HepG2 (cell line): ENCODE data around the gene NTN4. TPM values are rescaled to one million over a fixed set of nuclear protein-coding genes. Genes with fewer than 3 reads are reported as not detected.

Source experiments
- ATAC-seq: fragments of 200-7000 bp; cut with Tn5 transposase; 3 replicates; pipeline ENCODE4 v1.9.1; 2020; ENCODE audit warnings: mild to moderate bottlenecking, moderate library complexity
- BruUV-seq: library from RNA; stranded (reverse); fragments of 400-500 nt; replicated peaks from 2 replicates; lab custom pipeline; 2021; lab: Mats Ljungman, UMichigan
- CTCF ChIA-PET: fragments of 300-600 bp; formaldehyde crosslinking; extraction: SDS; loops from one replicate; lab custom pipeline; 2021; ENCODE audit warnings: low total read pairs, inconsistent platforms, low intra/inter-chr PET ratio; lab: Yijun Ruan, JAX
- POLR2A ChIA-PET: fragments of 350-600 bp; sonication (Branson Sonifier 250); formaldehyde crosslinking; loops from one replicate; lab custom pipeline; 2020; ENCODE audit warnings: antibody characterized with exemption, inconsistent platforms; lab: Yijun Ruan, JAX
- DNase-seq: peaks from one replicate; pipeline ENCODE4 v3.0.0-alpha.2; 2015; ENCODE audit warnings: low spot score
- FAIRE-seq: peaks from 3 replicates; lab custom pipeline; 2011; peaks lifted over from hg19 to GRCh38; lab: Jason Lieb, UNC
- H2AFZ ChIP-seq: one replicate; pipeline ENCODE4 v1.6.1; 2011; ENCODE audit warnings: low read length, inconsistent platforms
- H3K27ac ChIP-seq: fragments of 300-600 bp; 3 replicates; pipeline ENCODE4 v1.8.0; 2011; ENCODE audit warnings: mixed run types, mild to moderate bottlenecking, mixed read lengths, low read length, inconsistent platforms; ENCODE audit not compliant: insufficient read depth; ENCODE audit errors: extremely low read length
- H3K27me3 ChIP-seq, 2 experiments: fragments of 200-600 bp in 1 of 2; 2 replicates in 1 of 2; 3 replicates in 1 of 2; pipeline versions ENCODE4 v1.6.0 to v1.8.0; 2011; ENCODE audit warnings: low read length in 2 of 2, mild to moderate bottlenecking in 2 of 2, moderate library complexity in 2 of 2, inconsistent platforms in 1 of 2; ENCODE audit not compliant: insufficient read depth in 2 of 2, control insufficient read depth in 1 of 2
- H3K36me3 ChIP-seq, 2 experiments: fragments of 200-600 bp in 1 of 2; replicated peaks in 1 of 2; 2 replicates in 1 of 2; 3 replicates in 1 of 2; pipeline versions ENCODE4 v1.5.1 to v1.8.0; 2011; ENCODE audit warnings: low read length in 2 of 2, inconsistent platforms in 1 of 2; ENCODE audit not compliant: insufficient read depth in 2 of 2, control insufficient read depth in 1 of 2
- H3K4me1 ChIP-seq: 2 replicates; pipeline ENCODE4 v1.5.1; 2012; ENCODE audit warnings: low read length, inconsistent platforms; ENCODE audit not compliant: insufficient read depth
- H3K4me2 ChIP-seq: 2 replicates; pipeline ENCODE4 v1.6.0; 2011; ENCODE audit warnings: low read depth, low read length, inconsistent platforms
- H3K4me3 ChIP-seq, 3 experiments: fragments of 200-600 bp in 1 of 3; sonication (generic), shearing (Covaris generic) in 1 of 3; replicated peaks in 1 of 3; 2 replicates each; pipeline ENCODE4 v1.5.1; 2011 to 2016; ENCODE audit warnings: low read length in 3 of 3, inconsistent platforms in 2 of 3, low read depth in 2 of 3, mild to moderate bottlenecking in 2 of 3, control low read depth in 1 of 3, mixed read lengths in 1 of 3; ENCODE audit not compliant: insufficient read depth in 1 of 3
- H3K79me2 ChIP-seq: one replicate; pipeline ENCODE4 v1.6.1; 2011; ENCODE audit warnings: low read length, inconsistent platforms; ENCODE audit not compliant: insufficient read depth
- H3K9ac ChIP-seq: 2 replicates; pipeline ENCODE4 v1.6.0; 2011; ENCODE audit warnings: mild to moderate bottlenecking, low read depth, low read length, inconsistent platforms; ENCODE audit not compliant: insufficient read depth
- H3K9me3 ChIP-seq: 2 replicates; pipeline ENCODE4 v1.5.1; 2012; ENCODE audit warnings: mild to moderate bottlenecking, low read length
- H4K20me1 ChIP-seq: 2 replicates; pipeline ENCODE4 v1.6.0; 2011; ENCODE audit warnings: inconsistent platforms, mild to moderate bottlenecking, low read length, moderate library complexity; ENCODE audit not compliant: insufficient read depth
- FOXM1 ChIP-seq: sonication (generic); formaldehyde crosslinking; IDR thresholded peaks from 2 replicates; pipeline ENCODE4 v1.5.0; 2020; ENCODE audit warnings: missing genetic modification reagents
- GABPA ChIP-seq, 2 experiments: IDR thresholded peaks; 2 replicates each; pipeline ENCODE4 v1.6.1; 2011 to 2016; ENCODE audit warnings: low read depth in 2 of 2, low read length in 1 of 2, missing biosample characterization in 1 of 2, missing genetic modification characterization in 1 of 2
- PHB2 ChIP-seq: fragments of 450-650 bp; IDR thresholded peaks from 2 replicates; pipeline ENCODE4 v1.6.1; 2018; ENCODE audit not compliant: partially characterized antibody
- SIN3B ChIP-seq: fragments of 150-350 bp; IDR thresholded peaks from 2 replicates; pipeline ENCODE4 v1.6.1; 2014; ENCODE audit warnings: low read length
- SMAD9 ChIP-seq: sonication (generic); formaldehyde crosslinking; IDR thresholded peaks from 2 replicates; pipeline ENCODE4 v1.5.1; 2020; ENCODE audit warnings: mild to moderate bottlenecking, missing genetic modification reagents
- SP1 ChIP-seq, 2 experiments: fragments of 450-650 bp in 1 of 2; sonication (generic) in 1 of 2; formaldehyde crosslinking in 1 of 2; IDR thresholded peaks; 2 replicates each; pipeline versions ENCODE4 v1.4.0 to v1.6.1; 2016 to 2020; ENCODE audit warnings: missing genetic modification reagents in 1 of 2
- ZNF292 ChIP-seq: sonication (generic); formaldehyde crosslinking; IDR thresholded peaks from 2 replicates; pipeline ENCODE4 v1.8.1; 2022; ENCODE audit warnings: mild to moderate bottlenecking, low read depth, missing genetic modification reagents, borderline replicate concordance
- ZNF350 ChIP-seq: sonication (generic); formaldehyde crosslinking; IDR thresholded peaks from 2 replicates; pipeline ENCODE4 v1.4.0; 2020; ENCODE audit warnings: mild to moderate bottlenecking, low read depth, missing genetic modification reagents, borderline replicate concordance
- ZNF552 ChIP-seq: sonication (generic); formaldehyde crosslinking; IDR thresholded peaks from 2 replicates; pipeline ENCODE4 v1.9.0; 2022; ENCODE audit warnings: missing genetic modification reagents, mild to moderate bottlenecking, borderline replicate concordance
- ZNF577 ChIP-seq: sonication (generic); formaldehyde crosslinking; IDR thresholded peaks from 2 replicates; pipeline ENCODE4 v1.4.0; 2020; ENCODE audit warnings: mild to moderate bottlenecking, low read depth, missing genetic modification reagents, borderline replicate concordance
- WGBS: methylation state at CpG from one replicate; pipeline ENCODE4 v1.1.6; 2017; ENCODE audit warnings: low lambda C conversion rate; 5-methylcytosine and 5-hydroxymethylcytosine counted together
- in situ Hi-C: cut with HindIII; loops from 2 replicates; pipeline ENCODE4 v1.10.0; 2017; ENCODE audit warnings: low pct_unique_long_range_greater_than_20kb; ENCODE audit not compliant: extremely low pct_ligation_motif_present
- intact Hi-C: fragments of 100-400 bp; cut with micrococcal nuclease; formaldehyde crosslinking; loops from one replicate; pipeline ENCODE4 v1.10.0; 2022; ENCODE audit not compliant: unreplicated experiment
- polyA plus RNA-seq, 8 experiments: library from polyadenylated mRNA; depleted of rRNA in 3 of 8; stranded (reverse) in 7 of 8; unstranded in 1 of 8; fragments of >200 nt; fragmentation: Illumina TruSeq in 4 of 8; extraction: Trizol in 4 of 8; gene quantifications; 2 replicates each; pipeline versions ENCODE4 v1.2.1 to v1.2.3, GENCODE V29; 2011 to 2016; ENCODE audit warnings: low read depth in 4 of 8, missing spikeins in 1 of 8, mixed read lengths in 1 of 8; ENCODE audit not compliant: insufficient read depth in 1 of 8
- total RNA-seq, 5 experiments: library from RNA; depleted of rRNA; stranded (reverse); fragments of >200 nt; fragmentation: Illumina TruSeq; extraction: Trizol; gene quantifications; 2 replicates each; pipeline ENCODE4 v1.2.3, GENCODE V29; 2016; ENCODE audit warnings: low read depth in 1 of 5
- TF ChIP-seq, protein P1 (sequence below): sonication (generic); formaldehyde crosslinking; IDR thresholded peaks from 2 replicates; pipeline ENCODE4 v1.4.0; 2020; ENCODE audit warnings: mild to moderate bottlenecking, missing genetic modification reagents
- TF ChIP-seq, protein P2 (sequence below): sonication (generic); formaldehyde crosslinking; IDR thresholded peaks from 2 replicates; pipeline ENCODE4 v1.5.0; 2020; ENCODE audit warnings: mild to moderate bottlenecking, missing genetic modification reagents, borderline replicate concordance
- TF ChIP-seq, protein P3 (sequence below): sonication (generic); formaldehyde crosslinking; IDR thresholded peaks from 2 replicates; pipeline ENCODE4 v1.4.0; 2020; ENCODE audit warnings: missing genetic modification reagents

Gene NTN4
- total and polyA plus RNA-seq, 2 of the 13 experiments (the other 11 are each of a cell fraction or from before 2014, with no cell fraction given), result 7.8 to 11.5 TPM

GRCh38 chr12:95701275-95701674 is 89.3 kb downstream of the NTN4 start:
- 65% methylated on average over 2 of the region's 2 CpGs for WGBS
- Histone ChIP-seq H3K4me2 (no peak overlapping the region), H3K9me3 (no peaks in the 10 kb centered on the region), H3K27ac (no peak overlapping the region), H3K4me3 (no peak overlapping the region), H3K4me1 (no peaks in the 10 kb centered on the region), H3K27me3 (no peaks in the 10 kb centered on the region), H3K36me3 (no peaks in the 10 kb centered on the region), H3K9ac (no peak overlapping the region), H4K20me1 (no peaks in the 10 kb centered on the region), H3K79me2 (no peaks in the 10 kb centered on the region), H2AFZ (no peak overlapping the region)
- no peak for FAIRE-seq
- in situ Hi-C loops (no loop called here), intact Hi-C loops (no loop called here)
- POLR2A ChIA-PET, result no interaction called here
- no peak for ATAC-seq
- no TSS peak for BruUV-seq
- DNase-seq, result no peak
- TF ChIP-seq, protein P1, sequence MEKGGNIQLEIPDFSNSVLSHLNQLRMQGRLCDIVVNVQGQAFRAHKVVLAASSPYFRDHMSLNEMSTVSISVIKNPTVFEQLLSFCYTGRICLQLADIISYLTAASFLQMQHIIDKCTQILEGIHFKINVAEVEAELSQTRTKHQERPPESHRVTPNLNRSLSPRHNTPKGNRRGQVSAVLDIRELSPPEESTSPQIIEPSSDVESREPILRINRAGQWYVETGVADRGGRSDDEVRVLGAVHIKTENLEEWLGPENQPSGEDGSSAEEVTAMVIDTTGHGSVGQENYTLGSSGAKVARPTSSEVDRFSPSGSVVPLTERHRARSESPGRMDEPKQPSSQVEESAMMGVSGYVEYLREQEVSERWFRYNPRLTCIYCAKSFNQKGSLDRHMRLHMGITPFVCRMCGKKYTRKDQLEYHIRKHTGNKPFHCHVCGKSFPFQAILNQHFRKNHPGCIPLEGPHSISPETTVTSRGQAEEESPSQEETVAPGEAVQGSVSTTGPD, result no peak
- TF ChIP-seq ZNF577 (CRISPR knock-in tag) (no peak), ZNF350 (CRISPR knock-in tag) (no peak), PHB2 (no peak), SIN3B (no peak), SMAD9 (CRISPR knock-in tag) (no peak), ZNF292 (CRISPR knock-in tag) (no peak), GABPA (IDR thresholded peaks at IDR 0.05; ENCODE audit: low read depth, low read length) (no peak), GABPA (CRISPR knock-in tag; IDR thresholded peaks at IDR 0.05; ENCODE audit: low read depth) (no peak), SP1 (IDR thresholded peaks at IDR 0.05) (no peak), SP1 (CRISPR knock-in tag; IDR thresholded peaks at IDR 0.05) (no peak), ZNF552 (CRISPR knock-in tag) (no peak), FOXM1 (no peak)
- TF ChIP-seq, protein P2, sequence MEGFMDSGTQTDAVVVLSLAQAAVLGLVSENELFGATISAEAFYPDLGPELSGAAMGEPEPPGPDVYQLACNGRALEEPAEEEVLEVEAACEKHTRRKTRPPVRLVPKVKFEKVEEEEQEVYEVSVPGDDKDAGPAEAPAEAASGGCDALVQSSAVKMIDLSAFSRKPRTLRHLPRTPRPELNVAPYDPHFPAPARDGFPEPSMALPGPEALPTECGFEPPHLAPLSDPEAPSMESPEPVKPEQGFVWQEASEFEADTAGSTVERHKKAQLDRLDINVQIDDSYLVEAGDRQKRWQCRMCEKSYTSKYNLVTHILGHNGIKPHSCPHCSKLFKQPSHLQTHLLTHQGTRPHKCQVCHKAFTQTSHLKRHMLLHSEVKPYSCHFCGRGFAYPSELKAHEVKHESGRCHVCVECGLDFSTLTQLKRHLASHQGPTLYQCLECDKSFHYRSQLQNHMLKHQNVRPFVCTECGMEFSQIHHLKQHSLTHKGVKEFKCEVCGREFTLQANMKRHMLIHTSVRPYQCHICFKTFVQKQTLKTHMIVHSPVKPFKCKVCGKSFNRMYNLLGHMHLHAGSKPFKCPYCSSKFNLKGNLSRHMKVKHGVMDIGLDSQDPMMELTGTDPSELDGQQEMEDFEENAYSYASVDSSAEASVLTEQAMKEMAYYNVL (CRISPR knock-in tag), result no peak
- TF ChIP-seq, protein P3, sequence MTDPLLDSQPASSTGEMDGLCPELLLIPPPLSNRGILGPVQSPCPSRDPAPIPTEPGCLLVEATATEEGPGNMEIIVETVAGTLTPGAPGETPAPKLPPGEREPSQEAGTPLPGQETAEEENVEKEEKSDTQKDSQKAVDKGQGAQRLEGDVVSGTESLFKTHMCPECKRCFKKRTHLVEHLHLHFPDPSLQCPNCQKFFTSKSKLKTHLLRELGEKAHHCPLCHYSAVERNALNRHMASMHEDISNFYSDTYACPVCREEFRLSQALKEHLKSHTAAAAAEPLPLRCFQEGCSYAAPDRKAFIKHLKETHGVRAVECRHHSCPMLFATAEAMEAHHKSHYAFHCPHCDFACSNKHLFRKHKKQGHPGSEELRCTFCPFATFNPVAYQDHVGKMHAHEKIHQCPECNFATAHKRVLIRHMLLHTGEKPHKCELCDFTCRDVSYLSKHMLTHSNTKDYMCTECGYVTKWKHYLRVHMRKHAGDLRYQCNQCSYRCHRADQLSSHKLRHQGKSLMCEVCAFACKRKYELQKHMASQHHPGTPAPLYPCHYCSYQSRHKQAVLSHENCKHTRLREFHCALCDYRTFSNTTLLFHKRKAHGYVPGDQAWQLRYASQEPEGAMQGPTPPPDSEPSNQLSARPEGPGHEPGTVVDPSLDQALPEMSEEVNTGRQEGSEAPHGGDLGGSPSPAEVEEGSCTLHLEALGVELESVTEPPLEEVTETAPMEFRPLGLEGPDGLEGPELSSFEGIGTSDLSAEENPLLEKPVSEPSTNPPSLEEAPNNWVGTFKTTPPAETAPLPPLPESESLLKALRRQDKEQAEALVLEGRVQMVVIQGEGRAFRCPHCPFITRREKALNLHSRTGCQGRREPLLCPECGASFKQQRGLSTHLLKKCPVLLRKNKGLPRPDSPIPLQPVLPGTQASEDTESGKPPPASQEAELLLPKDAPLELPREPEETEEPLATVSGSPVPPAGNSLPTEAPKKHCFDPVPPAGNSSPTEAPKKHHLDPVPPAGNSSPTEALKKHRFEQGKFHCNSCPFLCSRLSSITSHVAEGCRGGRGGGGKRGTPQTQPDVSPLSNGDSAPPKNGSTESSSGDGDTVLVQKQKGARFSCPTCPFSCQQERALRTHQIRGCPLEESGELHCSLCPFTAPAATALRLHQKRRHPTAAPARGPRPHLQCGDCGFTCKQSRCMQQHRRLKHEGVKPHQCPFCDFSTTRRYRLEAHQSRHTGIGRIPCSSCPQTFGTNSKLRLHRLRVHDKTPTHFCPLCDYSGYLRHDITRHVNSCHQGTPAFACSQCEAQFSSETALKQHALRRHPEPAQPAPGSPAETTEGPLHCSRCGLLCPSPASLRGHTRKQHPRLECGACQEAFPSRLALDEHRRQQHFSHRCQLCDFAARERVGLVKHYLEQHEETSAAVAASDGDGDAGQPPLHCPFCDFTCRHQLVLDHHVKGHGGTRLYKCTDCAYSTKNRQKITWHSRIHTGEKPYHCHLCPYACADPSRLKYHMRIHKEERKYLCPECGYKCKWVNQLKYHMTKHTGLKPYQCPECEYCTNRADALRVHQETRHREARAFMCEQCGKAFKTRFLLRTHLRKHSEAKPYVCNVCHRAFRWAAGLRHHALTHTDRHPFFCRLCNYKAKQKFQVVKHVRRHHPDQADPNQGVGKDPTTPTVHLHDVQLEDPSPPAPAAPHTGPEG (CRISPR knock-in tag), result no peak
- CTCF ChIA-PET, result no interaction called here
